DOHH2 (cell line): Measurements from ENCODE around the gene EFCAB12.

Experiments
- EZH2phosphoT487 ChIP-seq: fragments of 200-600 bp; sonication (generic); IDR thresholded peaks from 2 replicates; pipeline ENCODE4 v1.6.1; 2017; ENCODE audit warnings: borderline replicate concordance, mild to moderate bottlenecking, antibody characterized with exemption, low read length, moderate library complexity, mixed read lengths
- TF ChIP-seq, protein P1 (sequence below): fragments of 200-600 bp; sonication (generic); IDR thresholded peaks from one replicate; pipeline ENCODE4 v1.5.1; 2014; ENCODE audit warnings: antibody characterized with exemption, mild to moderate bottlenecking, low read depth, low read length; ENCODE audit not compliant: poor library complexity, severe bottlenecking

DNA sequence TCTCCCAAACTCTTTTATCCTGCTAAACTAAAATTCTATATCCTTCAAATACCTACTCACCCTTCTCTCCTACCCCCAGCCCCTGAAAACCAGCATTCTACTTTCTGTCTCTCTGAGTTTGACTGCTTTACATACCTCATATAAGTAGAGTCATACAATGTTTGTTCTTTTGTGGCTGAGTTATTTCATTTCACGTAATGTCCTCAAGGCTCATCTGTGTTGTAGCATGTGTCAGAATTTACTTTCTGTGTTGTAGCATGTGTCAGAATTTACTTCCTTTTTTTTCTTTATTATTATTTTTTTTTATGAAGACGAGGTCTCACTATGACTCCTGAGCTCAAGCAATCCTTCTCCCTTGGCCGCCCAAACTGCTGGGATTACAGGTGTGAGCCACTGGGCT lies 31.7 kb upstream of the EFCAB12 start:
- TF ChIP-seq, protein P1, sequence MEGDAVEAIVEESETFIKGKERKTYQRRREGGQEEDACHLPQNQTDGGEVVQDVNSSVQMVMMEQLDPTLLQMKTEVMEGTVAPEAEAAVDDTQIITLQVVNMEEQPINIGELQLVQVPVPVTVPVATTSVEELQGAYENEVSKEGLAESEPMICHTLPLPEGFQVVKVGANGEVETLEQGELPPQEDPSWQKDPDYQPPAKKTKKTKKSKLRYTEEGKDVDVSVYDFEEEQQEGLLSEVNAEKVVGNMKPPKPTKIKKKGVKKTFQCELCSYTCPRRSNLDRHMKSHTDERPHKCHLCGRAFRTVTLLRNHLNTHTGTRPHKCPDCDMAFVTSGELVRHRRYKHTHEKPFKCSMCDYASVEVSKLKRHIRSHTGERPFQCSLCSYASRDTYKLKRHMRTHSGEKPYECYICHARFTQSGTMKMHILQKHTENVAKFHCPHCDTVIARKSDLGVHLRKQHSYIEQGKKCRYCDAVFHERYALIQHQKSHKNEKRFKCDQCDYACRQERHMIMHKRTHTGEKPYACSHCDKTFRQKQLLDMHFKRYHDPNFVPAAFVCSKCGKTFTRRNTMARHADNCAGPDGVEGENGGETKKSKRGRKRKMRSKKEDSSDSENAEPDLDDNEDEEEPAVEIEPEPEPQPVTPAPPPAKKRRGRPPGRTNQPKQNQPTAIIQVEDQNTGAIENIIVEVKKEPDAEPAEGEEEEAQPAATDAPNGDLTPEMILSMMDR: no peak
- no peak for TF ChIP-seq EZH2phosphoT487
